Measurements from ENCODE around the gene LDLRAD3. TPM values are rescaled to one million over a fixed set of nuclear protein-coding genes. Genes with fewer than 3 reads are reported as not detected.
A peak's percentile ranks its signal among the peaks of the same experiment; 100 is the strongest.

The LDLRAD3 gene
- total RNA-seq = 10 to 100 TPM in 1 of 2 donors, 1 to 10 TPM in 1; 9.7 to 10.1 TPM
- polyA plus RNA-seq = 10 to 100 TPM in 1 of 2 donors, 1 to 10 TPM in 1; 2.2 to 14.3 TPM
- long read RNA-seq, donor 1, transcript LDLRAD3-201 (6 exons, 3,798 nt) = major isoform, 5 of 5 reads
- long read RNA-seq, donor 1, partial matches to known transcripts = 0 of 5 reads
- long read RNA-seq, donor 1, other reads (novel, unspliced or antisense) = 0 of 5 reads
- long read RNA-seq, donor 2, partial matches to known transcripts = 0 of 1 reads
- long read RNA-seq, donor 2, other reads (novel, unspliced or antisense) = 0 of 1 reads
- long read RNA-seq, donor 3, partial matches to known transcripts = 0 of 3 reads
- long read RNA-seq, donor 3, other reads (novel, unspliced or antisense) = 0 of 3 reads
- long read RNA-seq, donor 4, partial matches to known transcripts = 0 of 2 reads
- long read RNA-seq, donor 4, other reads (novel, unspliced or antisense) = 0 of 2 reads
- long read RNA-seq, donor 5, partial matches to known transcripts = 0 of 2 reads
- long read RNA-seq, donor 5, other reads (novel, unspliced or antisense) = 0 of 2 reads

- H3K27ac ChIP-seq (ENCODE audit: low read depth in 1 of 2, low read length in 1 of 2) = peak within 1 kb of the TSS; percentile 37 to 41
- H3K27me3 ChIP-seq (ENCODE audit: control insufficient read depth in 3 of 3, insufficient read depth in 3 of 3, low read length in 2 of 3) = peaks cover 0 to 2% (median 0%) of the 10 kb centered on the region in 3 donors
- no peak for TF ChIP-seq CTCF (IDR thresholded peaks at IDR 0.05; ENCODE audit: control extremely low read depth, extremely low read depth)
- no peaks in the 10 kb centered on the region for H3K9me3 ChIP-seq (ENCODE audit: control insufficient read depth in 4 of 4, insufficient read depth in 3 of 4, low read length in 3 of 4)
- ATAC-seq (ENCODE audit: insufficient read depth, low FRiP score) (peak; percentile 88), DNase-seq (peak; percentile 88 to 91 (median 89))
- H3K4me3 ChIP-seq = peak within 1 kb of the TSS; percentile 61
- WGBS, 2 donors = 0 to 1% methylated on average over 60 to 97 of the region's 97 CpGs
- H3K9ac ChIP-seq (ENCODE audit: insufficient read depth in 1 of 2, low read length in 2 of 2) = peak within 1 kb of the TSS in 1 of 2 donors; percentile 81
- no peaks in the 10 kb centered on the region for H3K36me3 ChIP-seq (ENCODE audit: control insufficient read depth in 4 of 4, insufficient read depth in 4 of 4, low read length in 4 of 4)
- H3K4me1 ChIP-seq (ENCODE audit: control insufficient read depth in 5 of 5, insufficient read depth in 5 of 5, low read length in 5 of 5) = peaks cover 0 to 22% (median 5%) of the 10 kb centered on the region in 5 donors
Observed at GRCh38 chr11:35943713-35944502, at the start of gene LDLRAD3. Gene LDLRAD3 (plus strand): TSS chr11:35944062. CDS start chr11:35944099, 37 bp downstream.

- H3K4me1 ChIP-seq (ENCODE audit: control insufficient read depth in 5 of 5, insufficient read depth in 5 of 5, low read length in 5 of 5) = no peaks in the 10 kb centered on the region
- H3K9ac ChIP-seq (ENCODE audit: insufficient read depth in 1 of 2, low read length in 2 of 2) = no peak overlapping the region
- H3K9me3 ChIP-seq (ENCODE audit: control insufficient read depth in 4 of 4, insufficient read depth in 3 of 4, low read length in 3 of 4) = peaks cover 0 to 5% (median 1%) of the 10 kb centered on the region in 4 donors
- H3K27me3 ChIP-seq (ENCODE audit: control insufficient read depth in 3 of 3, insufficient read depth in 3 of 3, low read length in 2 of 3) = peaks cover 0 to 2% (median 0%) of the 10 kb centered on the region in 3 donors
- DNase-seq (no peak), ATAC-seq (ENCODE audit: insufficient read depth, low FRiP score) (no peak)
- no peak overlapping the region for H3K4me3 ChIP-seq
- H3K36me3 ChIP-seq (ENCODE audit: control insufficient read depth in 4 of 4, insufficient read depth in 4 of 4, low read length in 4 of 4) = no peaks in the 10 kb centered on the region
- WGBS, 2 donors = 79% methylated on average over 4 of the region's 4 CpGs
- no peak overlapping the region for H3K27ac ChIP-seq (ENCODE audit: low read depth in 1 of 2, low read length in 1 of 2)
- no peak for TF ChIP-seq CTCF (IDR thresholded peaks at IDR 0.05; ENCODE audit: control extremely low read depth, extremely low read depth)
Observed at GRCh38 chr11:35897019-35897418, 46.8 kb upstream of the LDLRAD3 start.

- Histone ChIP-seq H3K36me3 (ENCODE audit: control insufficient read depth in 4 of 4, insufficient read depth in 4 of 4, low read length in 4 of 4) (no peaks in the 10 kb centered on the region), H3K27ac (ENCODE audit: low read depth in 1 of 2, low read length in 1 of 2) (no peak overlapping the region), H3K9ac (ENCODE audit: insufficient read depth in 1 of 2, low read length in 2 of 2) (no peak overlapping the region), H3K4me3 (no peak overlapping the region), H3K9me3 (ENCODE audit: control insufficient read depth in 4 of 4, insufficient read depth in 3 of 4, low read length in 3 of 4) (peaks cover 0 to 12% (median 5%) of the 10 kb centered on the region in 4 donors), H3K4me1 (ENCODE audit: control insufficient read depth in 5 of 5, insufficient read depth in 5 of 5, low read length in 5 of 5) (peaks cover 0 to 13% (median 0%) of the 10 kb centered on the region in 5 donors), H3K27me3 (ENCODE audit: control insufficient read depth in 3 of 3, insufficient read depth in 3 of 3, low read length in 2 of 3) (no peaks in the 10 kb centered on the region)
- ATAC-seq (ENCODE audit: insufficient read depth, low FRiP score) = no peak
- TF ChIP-seq CTCF (IDR thresholded peaks at IDR 0.05; ENCODE audit: control extremely low read depth, extremely low read depth) = no peak
- DNase-seq = no peak
Observed at GRCh38 chr11:35902961-35903360, 40.9 kb upstream of the LDLRAD3 start.

All from lung (tissue), 16 donors.